GM12864 (cell line): ENCODE measurements around the gene RAD23B.
A peak's percentile ranks its signal among the peaks of the same experiment; 100 is the strongest.

ENCODE experiments used
- DNase-seq: peaks from one replicate; pipeline ENCODE4 v3.0.0-alpha.2; 2011; ENCODE audit warnings: low read depth
- H3K4me3 ChIP-seq: 2 replicates; pipeline ENCODE4 v1.5.1; 2011; ENCODE audit warnings: mild to moderate bottlenecking, low read depth, low read length, control low read depth
- CTCF ChIP-seq: IDR thresholded peaks from 2 replicates; pipeline ENCODE4 v1.5.1; 2011; ENCODE audit warnings: low read depth, mild to moderate bottlenecking, moderate library complexity, low read length, control low read depth, inconsistent platforms; ENCODE audit errors: missing control alignments

Gene RAD23B

DNA sequence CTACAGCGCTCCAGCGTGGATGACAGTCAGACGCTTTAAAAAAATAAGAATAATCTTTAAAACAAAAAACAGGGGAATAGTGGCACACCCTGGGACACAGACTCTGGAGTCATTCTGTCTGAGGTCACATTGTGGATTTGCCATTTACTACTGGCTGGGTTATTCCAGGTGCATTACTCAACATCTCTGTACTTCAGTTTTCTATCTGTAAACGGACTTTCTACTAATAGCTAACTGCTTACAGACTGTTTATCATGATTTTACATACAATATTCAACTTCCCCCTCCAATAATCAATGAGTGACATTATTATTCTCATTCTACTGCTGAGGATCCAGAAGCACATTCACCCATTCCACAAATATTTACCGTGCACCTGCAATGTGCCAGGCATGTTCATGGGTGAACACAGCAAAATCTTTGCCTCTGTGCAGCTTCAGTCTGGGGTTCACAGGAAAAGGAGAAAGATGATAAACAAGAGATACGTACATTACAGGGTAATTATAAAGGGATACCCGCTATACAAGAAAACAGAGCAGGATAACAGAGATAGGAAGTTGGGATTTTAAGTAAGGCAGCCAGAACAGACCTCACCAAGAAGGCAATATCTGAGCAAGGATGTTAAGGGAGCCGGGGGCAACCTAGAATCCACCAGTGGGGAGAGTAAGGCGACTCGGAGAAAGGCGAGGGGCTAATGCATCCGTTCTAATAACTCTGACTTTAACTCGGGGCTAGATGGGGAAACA, 984 bp upstream of the RAD23B start:
- DNase-seq: no peak
- peak overlapping the region; percentile 86 for H3K4me3 ChIP-seq
- no peak for TF ChIP-seq CTCF

DNA sequence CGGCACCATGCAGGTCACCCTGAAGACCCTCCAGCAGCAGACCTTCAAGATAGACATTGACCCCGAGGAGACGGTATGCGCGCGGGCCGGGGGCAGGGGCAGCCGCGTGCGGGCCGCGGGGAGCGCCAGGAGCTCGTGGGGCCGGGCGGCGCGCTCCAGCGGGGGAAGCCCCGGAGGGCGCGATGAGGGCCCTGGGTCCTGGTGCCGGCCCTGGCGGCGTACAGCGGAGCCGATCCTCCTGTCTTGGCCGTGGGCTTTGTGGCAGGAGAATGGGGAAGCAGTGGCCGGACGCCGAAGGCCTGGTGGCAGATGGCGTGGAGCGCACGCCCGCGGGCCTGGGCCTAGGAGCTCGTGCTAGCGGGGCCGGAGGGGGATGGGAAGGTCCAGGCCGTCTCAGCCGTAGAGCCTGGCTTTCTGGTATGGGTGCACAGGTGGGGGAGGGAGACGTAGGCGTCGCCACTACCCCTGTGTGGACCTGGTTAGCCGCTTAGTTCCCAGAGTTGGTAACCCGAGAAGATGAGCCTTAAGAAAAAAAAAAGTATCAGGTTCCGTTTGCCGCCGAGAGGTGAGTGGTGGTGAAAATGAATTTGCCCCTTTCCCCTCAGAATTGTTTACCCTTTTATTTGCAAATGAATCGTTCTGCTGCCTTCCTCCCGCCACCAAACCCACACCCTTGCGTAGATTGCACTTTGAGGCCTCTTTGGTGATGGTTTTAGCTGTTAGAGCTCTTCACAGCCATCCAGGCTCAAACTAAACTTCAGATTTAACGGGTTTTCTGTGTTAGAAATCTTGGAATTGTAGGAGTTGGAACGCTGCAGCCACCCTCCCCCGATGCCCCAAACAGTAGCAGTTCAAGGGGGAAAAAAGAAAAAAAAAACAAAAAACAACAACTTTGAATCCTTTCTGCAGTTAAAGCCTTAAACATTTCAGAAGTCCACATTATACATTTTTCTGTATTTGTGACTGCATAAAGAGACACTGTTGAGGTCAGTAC, 841 bp downstream of the RAD23B start:
- TF ChIP-seq CTCF: no peak
- H3K4me3 ChIP-seq: peak overlapping the region; percentile 86
- peak; percentile 76 for DNase-seq

DNA sequence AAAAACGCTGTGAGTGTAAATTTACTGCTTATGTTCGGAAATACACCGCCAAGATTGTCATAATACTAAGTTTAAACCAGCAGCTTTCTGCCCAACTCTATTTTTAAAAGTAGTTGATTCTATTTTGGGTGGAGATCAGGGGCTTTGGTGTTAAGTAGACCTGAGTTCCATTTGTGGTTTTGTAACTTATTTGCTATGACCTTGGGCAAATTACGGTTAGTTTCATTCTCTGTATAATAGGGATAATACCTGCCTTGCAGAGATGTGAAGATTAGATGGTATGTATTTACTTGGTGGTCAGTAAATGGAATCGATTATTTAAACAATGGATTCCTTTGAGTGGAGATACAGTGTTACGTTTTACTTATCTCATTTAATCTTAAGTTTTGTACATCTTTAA, 1.6 kb downstream of the RAD23B start:
- peak overlapping the region; percentile 86 for H3K4me3 ChIP-seq
- TF ChIP-seq CTCF: no peak
- DNase-seq: no peak

DNA sequence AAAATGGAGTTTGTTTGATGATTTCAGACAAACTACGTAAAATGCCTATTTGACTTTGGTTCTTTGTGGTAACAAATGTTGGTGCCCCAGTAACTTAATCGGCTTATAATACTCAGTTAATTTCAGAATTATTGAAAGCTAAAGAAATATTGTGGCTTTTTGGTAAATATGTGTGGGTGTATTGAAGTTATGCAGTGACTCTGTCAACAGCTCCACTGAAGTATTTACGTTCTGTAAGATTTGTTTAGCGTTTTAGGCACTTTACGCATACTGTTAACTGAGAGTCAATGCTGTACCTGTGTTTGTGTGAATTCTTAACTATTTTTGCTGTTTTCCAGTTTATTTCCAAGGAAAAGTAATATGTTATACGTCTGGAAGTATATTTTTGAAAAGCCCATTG, 2.2 kb downstream of the RAD23B start:
- TF ChIP-seq CTCF: no peak
- DNase-seq: no peak
- peak overlapping the region; percentile 86 for H3K4me3 ChIP-seq

DNA sequence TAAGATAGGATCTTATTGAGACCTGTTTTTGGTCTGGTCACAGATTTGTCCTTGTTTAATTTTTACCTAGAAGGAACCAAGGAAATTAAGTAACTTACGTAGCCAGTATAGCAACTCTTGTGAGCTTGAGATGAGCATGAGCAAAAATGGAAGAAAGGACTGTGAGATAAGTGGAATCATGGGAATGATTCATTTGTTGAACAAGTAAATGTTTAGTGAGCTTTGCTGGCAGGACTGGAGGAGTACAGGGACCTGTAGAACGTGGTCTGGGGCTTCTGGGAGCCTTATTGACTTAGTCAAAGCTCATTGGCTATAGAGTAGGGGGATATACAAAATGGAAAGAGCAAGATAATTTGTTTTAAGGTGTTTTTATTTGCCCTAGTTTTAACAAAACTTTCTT, 3.0 kb downstream of the RAD23B start:
- TF ChIP-seq CTCF: no peak
- no peak for DNase-seq
- H3K4me3 ChIP-seq: peak overlapping the region; percentile 86; the same call in 1 of the 2 replicates

DNA sequence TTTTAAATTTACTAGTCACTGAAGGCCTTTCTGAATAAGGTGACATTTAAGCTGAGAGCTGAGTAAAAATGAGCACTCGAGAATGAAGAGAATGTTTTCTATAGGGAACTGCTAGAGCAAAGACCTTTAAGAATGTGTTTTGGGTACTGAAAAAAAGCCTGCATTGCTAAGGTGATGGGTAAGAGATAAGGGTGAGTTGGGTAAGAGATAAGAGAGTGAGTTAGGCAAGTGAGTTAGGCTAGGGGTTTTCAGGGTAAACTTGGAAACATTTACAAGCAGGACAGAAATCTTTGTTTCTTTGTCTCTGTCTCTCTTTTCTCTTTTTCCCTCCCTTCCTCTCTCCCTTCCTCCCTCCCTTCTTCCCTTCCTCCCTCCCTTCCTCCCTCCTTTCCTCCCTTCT, 5.6 kb downstream of the RAD23B start:
- no peak for DNase-seq
- H3K4me3 ChIP-seq: no peak overlapping the region
- no peak for TF ChIP-seq CTCF

GRCh38 chr9:107290619-107291018, 7.5 kb downstream of the RAD23B start:
- H3K4me3 ChIP-seq: no peak overlapping the region
- no peak for DNase-seq
- no peak for TF ChIP-seq CTCF
